Thyroid gland (tissue), 4 donors: ENCODE results near the gene OPN4. TPM values are rescaled to one million over a fixed set of nuclear protein-coding genes. Genes with fewer than 3 reads are reported as not detected.

Experiments
- DNase-seq, 2 donors: peaks; one replicate each; pipeline ENCODE4 v3.0.0-alpha.2; 2019
- H3K27ac ChIP-seq, 3 donors: fragments of 200-600 bp; sonication (generic); 1 replicate in 2 of 3; 2 replicates in 1 of 3; pipeline ENCODE4 v1.5.1; 2016 to 2019; ENCODE audit warnings: mild to moderate bottlenecking in 1 of 3, moderate library complexity in 1 of 3
- H3K27me3 ChIP-seq: fragments of 200-600 bp; sonication (generic); one replicate; pipeline ENCODE4 v1.5.1; 2019
- H3K36me3 ChIP-seq, 2 donors: fragments of 200-600 bp; sonication (generic); one replicate each; pipeline ENCODE4 v1.5.1; 2016 to 2019
- H3K4me1 ChIP-seq, 2 donors: fragments of 200-600 bp; sonication (generic); one replicate each; pipeline ENCODE4 v1.5.1; 2017 to 2019
- H3K4me3 ChIP-seq, 3 donors: fragments of 200-600 bp; sonication (generic); replicated peaks in 1 of 3; 1 replicate in 2 of 3; 2 replicates in 1 of 3; pipeline ENCODE4 v1.5.1; 2016; ENCODE audit warnings: mild to moderate bottlenecking in 1 of 3
- H3K9me3 ChIP-seq: fragments of 200-600 bp; sonication (generic); one replicate; pipeline ENCODE4 v1.5.1; 2017
- POLR2A ChIP-seq, 2 donors: fragments of 450-650 bp; IDR thresholded peaks; one replicate each; pipeline ENCODE4 v1.6.1; 2017; ENCODE audit warnings: antibody characterized with exemption in 2 of 2, mild to moderate bottlenecking in 2 of 2, moderate library complexity in 1 of 2
- WGBS, 2 donors: methylation state at CpG; one replicate each; pipeline ENCODE4 v1.1.5; 2017; 5-methylcytosine and 5-hydroxymethylcytosine counted together
- intact Hi-C: fragments of 100-400 bp; cut with DNase I; formaldehyde crosslinking; loops from one replicate; pipeline ENCODE4 v1.15.1; 2023
- total RNA-seq, 4 donors: library from RNA; depleted of rRNA; stranded (reverse); fragments of >200 nt; gene quantifications; one replicate each; pipeline ENCODE4 v1.2.3, GENCODE V29; 2016
- TF ChIP-seq, protein P1 (sequence below), 6 experiments: fragments of 200-600 bp in 3 of 6; fragments of 450-650 bp in 3 of 6; sonication (generic) in 3 of 6; IDR thresholded peaks; one replicate each; pipeline ENCODE4 v1.5.1; 2016 to 2019; ENCODE audit warnings: antibody characterized with exemption in 6 of 6, mild to moderate bottlenecking in 2 of 6, inconsistent platforms in 1 of 6, moderate library complexity in 1 of 6

The OPN4 gene, protein sequence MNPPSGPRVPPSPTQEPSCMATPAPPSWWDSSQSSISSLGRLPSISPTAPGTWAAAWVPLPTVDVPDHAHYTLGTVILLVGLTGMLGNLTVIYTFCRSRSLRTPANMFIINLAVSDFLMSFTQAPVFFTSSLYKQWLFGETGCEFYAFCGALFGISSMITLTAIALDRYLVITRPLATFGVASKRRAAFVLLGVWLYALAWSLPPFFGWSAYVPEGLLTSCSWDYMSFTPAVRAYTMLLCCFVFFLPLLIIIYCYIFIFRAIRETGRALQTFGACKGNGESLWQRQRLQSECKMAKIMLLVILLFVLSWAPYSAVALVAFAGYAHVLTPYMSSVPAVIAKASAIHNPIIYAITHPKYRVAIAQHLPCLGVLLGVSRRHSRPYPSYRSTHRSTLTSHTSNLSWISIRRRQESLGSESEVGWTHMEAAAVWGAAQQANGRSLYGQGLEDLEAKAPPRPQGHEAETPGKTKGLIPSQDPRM
- under 1 TPM in 1 of 4 donors, not detected in 3; 0.24 TPM for total RNA-seq

DNA sequence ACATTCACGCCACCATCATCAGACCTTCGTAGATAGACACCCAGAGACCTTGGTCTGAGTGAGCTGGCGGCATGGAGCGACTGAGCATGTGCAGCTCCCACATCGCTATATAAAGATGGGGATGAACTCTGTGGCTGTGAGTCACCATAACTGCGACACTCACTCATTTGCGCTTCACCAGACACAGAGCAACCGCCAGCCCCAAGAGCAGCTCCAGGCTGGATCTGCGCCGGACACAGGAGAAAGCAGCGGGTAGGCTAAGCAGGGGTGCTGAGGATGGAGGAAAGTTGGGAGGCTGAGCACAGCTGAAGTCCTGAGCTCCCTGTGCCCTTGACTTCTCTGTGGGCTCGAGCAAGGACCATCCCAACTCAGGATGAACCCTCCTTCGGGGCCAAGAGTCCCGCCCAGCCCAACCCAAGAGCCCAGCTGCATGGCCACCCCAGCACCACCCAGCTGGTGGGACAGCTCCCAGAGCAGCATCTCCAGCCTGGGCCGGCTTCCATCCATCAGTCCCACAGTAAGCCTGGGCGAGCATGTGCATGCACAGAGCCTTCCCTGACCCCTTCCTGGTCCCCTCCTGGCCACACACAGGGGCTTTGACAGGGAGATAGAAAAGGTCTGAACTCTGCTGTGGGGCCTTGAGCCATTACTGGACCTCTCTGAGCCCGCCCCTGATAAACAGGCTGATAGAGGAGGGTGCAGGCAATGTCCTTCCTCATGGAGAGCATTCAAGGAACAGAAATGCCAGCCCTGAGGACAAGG is at the start of gene OPN4:
Gene OPN4, plus strand, starts transcription at position 137 of the 762 bp plus-strand sequence. Its CDS starts 237 bp downstream, at position 374.
- Histone ChIP-seq H3K27ac (no peak within 1 kb of the TSS), H3K9me3 (no peaks in the 10 kb centered on the region), H3K4me1 (no peaks in the 10 kb centered on the region), H3K36me3 (no peaks in the 10 kb centered on the region), H3K27me3 (no peaks in the 10 kb centered on the region), H3K4me3 (no peak within 1 kb of the TSS)
- no peak for DNase-seq
- intact Hi-C loops = no loop called here
- 87% methylated on average over 14 to 15 of the region's 17 CpGs for WGBS, 2 donors
- TF ChIP-seq, protein P1, sequence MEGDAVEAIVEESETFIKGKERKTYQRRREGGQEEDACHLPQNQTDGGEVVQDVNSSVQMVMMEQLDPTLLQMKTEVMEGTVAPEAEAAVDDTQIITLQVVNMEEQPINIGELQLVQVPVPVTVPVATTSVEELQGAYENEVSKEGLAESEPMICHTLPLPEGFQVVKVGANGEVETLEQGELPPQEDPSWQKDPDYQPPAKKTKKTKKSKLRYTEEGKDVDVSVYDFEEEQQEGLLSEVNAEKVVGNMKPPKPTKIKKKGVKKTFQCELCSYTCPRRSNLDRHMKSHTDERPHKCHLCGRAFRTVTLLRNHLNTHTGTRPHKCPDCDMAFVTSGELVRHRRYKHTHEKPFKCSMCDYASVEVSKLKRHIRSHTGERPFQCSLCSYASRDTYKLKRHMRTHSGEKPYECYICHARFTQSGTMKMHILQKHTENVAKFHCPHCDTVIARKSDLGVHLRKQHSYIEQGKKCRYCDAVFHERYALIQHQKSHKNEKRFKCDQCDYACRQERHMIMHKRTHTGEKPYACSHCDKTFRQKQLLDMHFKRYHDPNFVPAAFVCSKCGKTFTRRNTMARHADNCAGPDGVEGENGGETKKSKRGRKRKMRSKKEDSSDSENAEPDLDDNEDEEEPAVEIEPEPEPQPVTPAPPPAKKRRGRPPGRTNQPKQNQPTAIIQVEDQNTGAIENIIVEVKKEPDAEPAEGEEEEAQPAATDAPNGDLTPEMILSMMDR (IDR thresholded peaks at IDR 0.05) = no peak
- no peak for TF ChIP-seq POLR2A (IDR thresholded peaks at IDR 0.05)

GRCh38 chr10:86607674-86608073 is 46.7 kb upstream of the OPN4 start:
- H3K4me3 ChIP-seq = no peak overlapping the region
- intact Hi-C loops = no loop called here
- TF ChIP-seq POLR2A (IDR thresholded peaks at IDR 0.05) = no peak
- TF ChIP-seq, protein P1 (IDR thresholded peaks at IDR 0.05) = no peak
- H3K27me3 ChIP-seq = no peaks in the 10 kb centered on the region
- H3K9me3 ChIP-seq = no peaks in the 10 kb centered on the region
- no peaks in the 10 kb centered on the region for H3K4me1 ChIP-seq
- DNase-seq = no peak
- no peaks in the 10 kb centered on the region for H3K36me3 ChIP-seq
- no peak overlapping the region for H3K27ac ChIP-seq

GRCh38 chr10:86609920-86610319 is 44.4 kb upstream of the OPN4 start:
- H3K9me3 ChIP-seq = no peaks in the 10 kb centered on the region
- no peak for DNase-seq
- no peaks in the 10 kb centered on the region for H3K36me3 ChIP-seq
- H3K27ac ChIP-seq = no peak overlapping the region
- H3K27me3 ChIP-seq = no peaks in the 10 kb centered on the region
- no peaks in the 10 kb centered on the region for H3K4me1 ChIP-seq
- intact Hi-C loops = no loop called here
- H3K4me3 ChIP-seq = no peak overlapping the region
- TF ChIP-seq, protein P1 (IDR thresholded peaks at IDR 0.05) = no peak
- TF ChIP-seq POLR2A (IDR thresholded peaks at IDR 0.05) = no peak

DNA sequence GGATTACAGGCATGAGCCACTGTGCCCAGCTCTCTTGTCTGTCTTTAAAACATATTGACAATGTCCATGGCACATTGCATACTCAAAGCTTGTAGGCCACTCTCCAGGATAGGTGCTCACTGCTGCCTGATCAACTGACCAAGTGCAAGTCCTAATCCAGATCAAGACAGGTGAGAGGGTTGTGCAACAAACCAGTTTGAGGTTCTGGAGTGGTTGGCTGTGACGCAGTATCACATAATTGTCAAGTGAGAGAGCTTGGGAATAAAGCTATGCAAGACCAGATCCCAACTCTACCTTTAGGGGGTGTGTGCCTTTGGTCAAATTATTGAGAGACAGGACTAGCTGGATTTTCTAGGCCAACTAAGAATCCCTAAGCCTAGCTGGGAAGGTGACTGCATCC is 43.0 kb upstream of the OPN4 start:
- Histone ChIP-seq H3K9me3 (no peaks in the 10 kb centered on the region), H3K4me1 (no peaks in the 10 kb centered on the region), H3K36me3 (no peaks in the 10 kb centered on the region), H3K27me3 (no peaks in the 10 kb centered on the region), H3K27ac (no peak overlapping the region), H3K4me3 (no peak overlapping the region)
- WGBS, 2 donors = 75 to 86% methylated on average over 1 of the region's 1 CpG
- TF ChIP-seq, protein P1 (IDR thresholded peaks at IDR 0.05) = no peak
- no peak for TF ChIP-seq POLR2A (IDR thresholded peaks at IDR 0.05)
- DNase-seq = no peak
- intact Hi-C loops = no loop called here

DNA sequence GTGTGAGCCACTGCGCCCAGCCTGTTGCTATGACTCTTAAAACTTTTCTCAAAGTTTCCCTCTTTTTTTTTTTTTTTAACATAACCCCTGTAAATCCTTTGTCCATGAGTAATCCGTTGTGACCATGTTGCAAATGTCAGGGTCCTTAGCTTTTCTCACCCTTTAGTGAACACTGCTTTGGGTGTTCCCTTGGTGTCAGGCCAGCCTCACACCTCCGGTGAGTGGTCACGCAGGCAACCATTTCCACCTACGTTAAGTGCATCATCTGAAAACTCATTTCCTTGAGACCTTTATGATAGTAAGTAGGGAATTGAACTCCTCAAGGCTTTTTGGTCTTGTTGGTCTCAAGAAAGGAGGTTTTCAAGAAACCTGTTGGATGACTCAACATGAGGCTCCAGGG is 41.3 kb upstream of the OPN4 start:
- H3K9me3 ChIP-seq = no peaks in the 10 kb centered on the region
- H3K36me3 ChIP-seq = no peaks in the 10 kb centered on the region
- intact Hi-C loops = no loop called here
- no peak for TF ChIP-seq POLR2A (IDR thresholded peaks at IDR 0.05)
- TF ChIP-seq, protein P1 (IDR thresholded peaks at IDR 0.05) = no peak
- DNase-seq = no peak
- 84 to 88% methylated on average over 5 of the region's 5 CpGs for WGBS, 2 donors
- no peak overlapping the region for H3K4me3 ChIP-seq
- H3K27ac ChIP-seq = no peak overlapping the region
- H3K27me3 ChIP-seq = no peaks in the 10 kb centered on the region
- no peaks in the 10 kb centered on the region for H3K4me1 ChIP-seq
